ENCODE results near the gene HADHB. TPM values are rescaled to one million over a fixed set of nuclear protein-coding genes. Genes with fewer than 3 reads are reported as not detected.
"Not testable (repeated sequence)": the region's sequence is repeated elsewhere in the genome, so short reads cannot be mapped to it uniquely, and the experiment has no call there.

HADHB gene
- total RNA-seq, 1 donor from 2014 or later: 105 TPM

DNA sequence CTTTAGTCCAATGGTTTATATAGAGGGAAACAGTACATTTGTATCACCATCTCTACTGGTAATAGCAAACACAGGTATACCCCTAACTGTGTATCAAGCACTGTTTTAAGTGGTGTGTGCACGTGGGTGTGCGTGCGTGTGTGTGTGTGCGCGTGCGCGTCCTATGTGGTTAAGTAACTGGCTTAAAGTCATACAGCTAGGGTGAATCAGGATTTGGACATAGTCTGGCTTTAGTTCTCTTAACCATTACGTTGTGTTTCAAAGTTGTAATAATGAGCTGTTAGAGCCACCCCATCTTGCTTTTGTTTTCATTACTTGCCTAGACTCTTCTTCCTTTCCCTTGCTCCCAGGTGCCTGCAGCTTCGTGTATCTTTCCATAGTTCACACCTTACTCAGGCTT is 2.1 kb downstream of the HADHB start:
- no peak for DNase-seq (ENCODE audit: low read depth)
- no peak overlapping the region for H3K4me3 ChIP-seq (ENCODE audit: low read depth, low read length)
- TF ChIP-seq, protein P1, sequence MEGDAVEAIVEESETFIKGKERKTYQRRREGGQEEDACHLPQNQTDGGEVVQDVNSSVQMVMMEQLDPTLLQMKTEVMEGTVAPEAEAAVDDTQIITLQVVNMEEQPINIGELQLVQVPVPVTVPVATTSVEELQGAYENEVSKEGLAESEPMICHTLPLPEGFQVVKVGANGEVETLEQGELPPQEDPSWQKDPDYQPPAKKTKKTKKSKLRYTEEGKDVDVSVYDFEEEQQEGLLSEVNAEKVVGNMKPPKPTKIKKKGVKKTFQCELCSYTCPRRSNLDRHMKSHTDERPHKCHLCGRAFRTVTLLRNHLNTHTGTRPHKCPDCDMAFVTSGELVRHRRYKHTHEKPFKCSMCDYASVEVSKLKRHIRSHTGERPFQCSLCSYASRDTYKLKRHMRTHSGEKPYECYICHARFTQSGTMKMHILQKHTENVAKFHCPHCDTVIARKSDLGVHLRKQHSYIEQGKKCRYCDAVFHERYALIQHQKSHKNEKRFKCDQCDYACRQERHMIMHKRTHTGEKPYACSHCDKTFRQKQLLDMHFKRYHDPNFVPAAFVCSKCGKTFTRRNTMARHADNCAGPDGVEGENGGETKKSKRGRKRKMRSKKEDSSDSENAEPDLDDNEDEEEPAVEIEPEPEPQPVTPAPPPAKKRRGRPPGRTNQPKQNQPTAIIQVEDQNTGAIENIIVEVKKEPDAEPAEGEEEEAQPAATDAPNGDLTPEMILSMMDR (IDR thresholded peaks at IDR 0.05; ENCODE audit: insufficient read depth, low read length, severe bottlenecking): no peak
- no peaks in the 10 kb centered on the region for H3K27me3 ChIP-seq (ENCODE audit: control insufficient read depth, insufficient read depth, low read length)
- no peak for FAIRE-seq
- no peaks in the 10 kb centered on the region for H3K36me3 ChIP-seq (ENCODE audit: control insufficient read depth, insufficient read depth, low read length)

DNA sequence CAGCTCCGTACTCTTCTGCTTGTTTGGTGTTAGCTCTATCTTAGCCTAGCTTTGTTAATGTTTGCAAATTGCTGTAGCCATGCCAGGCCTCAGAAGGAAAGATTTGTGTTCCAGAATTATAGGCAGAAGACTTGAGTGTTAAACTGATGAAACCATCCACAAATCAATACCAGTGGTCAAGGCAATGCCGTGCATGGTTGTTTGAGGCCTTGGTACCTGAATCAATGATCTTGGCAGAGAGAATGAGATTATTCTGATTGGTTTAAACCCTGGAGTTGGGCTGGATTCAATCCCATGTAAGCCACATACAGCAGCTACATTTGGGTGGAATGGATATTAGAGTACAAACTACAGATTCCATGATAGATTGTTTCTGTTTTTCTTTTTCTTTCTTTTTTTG is 4.9 kb downstream of the HADHB start:
- TF ChIP-seq, protein P1 (IDR thresholded peaks at IDR 0.05; ENCODE audit: insufficient read depth, low read length, severe bottlenecking): no peak
- no peaks in the 10 kb centered on the region for H3K36me3 ChIP-seq (ENCODE audit: control insufficient read depth, insufficient read depth, low read length)
- FAIRE-seq (no peak), DNase-seq (ENCODE audit: low read depth) (no peak)
- no peak overlapping the region for H3K4me3 ChIP-seq (ENCODE audit: low read depth, low read length)
- no peaks in the 10 kb centered on the region for H3K27me3 ChIP-seq (ENCODE audit: control insufficient read depth, insufficient read depth, low read length)

DNA sequence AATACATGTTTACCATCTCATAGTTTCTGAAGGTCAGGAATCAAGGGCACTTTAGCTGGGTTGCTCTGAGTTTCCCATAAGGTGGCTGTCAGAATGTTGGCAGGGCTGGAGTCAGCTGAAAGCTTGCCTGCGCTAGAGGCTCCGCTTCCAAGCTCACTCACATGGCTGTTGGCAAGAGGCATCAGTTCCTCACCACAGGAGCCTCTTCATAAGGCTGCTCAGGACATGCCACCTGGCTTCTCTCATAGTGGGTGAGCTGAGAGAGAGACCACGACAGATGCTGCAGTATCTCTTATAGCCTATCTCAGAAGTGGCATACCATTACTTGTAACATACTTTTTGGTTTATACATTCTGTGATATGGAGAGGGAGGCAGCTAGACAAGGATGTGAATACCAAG is 7.2 kb downstream of the HADHB start:
- H3K36me3 ChIP-seq (ENCODE audit: control insufficient read depth, insufficient read depth, low read length): peaks cover 1% of the 10 kb centered on the region
- H3K4me3 ChIP-seq (ENCODE audit: low read depth, low read length): no peak overlapping the region
- no peaks in the 10 kb centered on the region for H3K27me3 ChIP-seq (ENCODE audit: control insufficient read depth, insufficient read depth, low read length)
- TF ChIP-seq, protein P1 (IDR thresholded peaks at IDR 0.05; ENCODE audit: insufficient read depth, low read length, severe bottlenecking): no peak
- no peak for DNase-seq (ENCODE audit: low read depth)
- FAIRE-seq: no peak

DNA sequence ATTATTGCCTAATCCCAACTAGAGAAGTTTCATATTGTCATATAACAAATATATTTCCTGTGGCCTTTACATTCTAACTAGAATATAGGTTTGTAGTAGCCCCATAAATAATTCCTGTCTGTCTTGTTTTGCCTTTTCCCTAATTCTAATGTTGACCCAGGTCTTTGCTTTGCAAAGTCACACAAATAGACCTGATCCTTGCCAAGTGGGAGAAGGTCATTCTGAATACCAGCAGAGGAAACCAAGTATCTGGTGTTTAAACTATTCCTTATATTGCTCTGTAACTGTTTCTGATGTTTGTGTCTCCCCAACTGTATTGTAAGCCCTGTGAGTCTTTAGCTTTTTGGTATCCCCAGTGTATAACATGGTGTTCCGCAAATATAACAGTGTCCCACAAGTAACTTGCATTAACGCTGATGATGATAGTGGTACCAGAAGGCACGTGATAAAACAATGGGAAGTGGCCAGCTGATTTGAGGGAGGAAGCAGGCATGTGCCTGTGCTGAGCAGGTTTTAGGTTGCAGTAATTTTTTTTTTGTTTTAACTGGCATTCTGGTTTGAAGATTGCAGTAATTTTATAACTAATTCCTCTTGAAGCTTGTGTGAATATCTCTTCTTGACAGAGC is 11.1 kb downstream of the HADHB start:
- DNase-seq (ENCODE audit: low read depth): no peak
- Histone ChIP-seq H3K4me3 (ENCODE audit: low read depth, low read length) (no peak overlapping the region), H3K36me3 (ENCODE audit: control insufficient read depth, insufficient read depth, low read length) (peaks cover 14% of the 10 kb centered on the region), H3K27me3 (ENCODE audit: control insufficient read depth, insufficient read depth, low read length) (no peaks in the 10 kb centered on the region)
- TF ChIP-seq, protein P1 (IDR thresholded peaks at IDR 0.05; ENCODE audit: insufficient read depth, low read length, severe bottlenecking): no peak
- FAIRE-seq: no peak

DNA sequence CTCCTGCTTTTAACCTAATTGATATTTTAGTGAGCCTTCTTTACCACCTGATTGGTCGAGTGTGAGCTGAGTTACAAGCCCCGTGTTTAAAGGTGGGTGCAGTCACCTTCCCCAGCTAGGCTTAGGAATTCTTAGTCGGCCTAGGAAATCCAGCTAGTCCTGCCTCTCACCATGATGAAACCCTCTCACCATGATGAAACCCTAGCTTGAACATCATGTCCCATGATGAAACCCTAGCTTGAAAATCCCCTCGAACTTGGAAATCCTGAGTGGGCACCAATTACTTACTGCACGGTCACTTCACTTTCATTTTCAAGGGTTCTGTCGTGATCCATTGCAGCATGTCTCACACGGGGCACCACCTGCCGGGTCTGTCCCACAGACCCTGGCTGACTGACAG is 14.1 kb downstream of the HADHB start:
- H3K27me3 ChIP-seq (ENCODE audit: control insufficient read depth, insufficient read depth, low read length); H3K4me3 ChIP-seq (ENCODE audit: low read depth, low read length); FAIRE-seq; DNase-seq (ENCODE audit: low read depth): not testable (repeated sequence)
- H3K36me3 ChIP-seq (ENCODE audit: control insufficient read depth, insufficient read depth, low read length): peaks cover 17% of the 10 kb centered on the region

DNA sequence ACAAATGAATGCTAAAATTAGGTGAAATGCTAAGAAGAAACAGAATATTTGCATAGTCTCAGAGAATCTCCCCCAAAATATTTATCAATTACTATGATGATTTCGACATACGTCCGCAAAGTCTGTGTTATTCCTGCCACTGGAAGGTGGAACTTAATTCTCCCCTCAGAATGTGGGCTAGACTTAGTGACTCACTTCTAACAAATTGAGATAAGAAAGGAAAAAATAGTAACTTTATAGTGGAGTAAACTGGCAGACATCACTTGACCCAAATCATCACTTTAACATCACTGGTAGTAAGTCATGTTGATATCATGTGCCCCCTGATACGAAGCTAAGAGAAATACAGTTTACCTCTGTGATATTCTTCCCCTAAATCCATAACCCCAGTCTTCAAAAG is 23.5 kb downstream of the HADHB start:
- peaks cover 2% of the 10 kb centered on the region for H3K36me3 ChIP-seq (ENCODE audit: control insufficient read depth, insufficient read depth, low read length)
- no peak for FAIRE-seq

DNA sequence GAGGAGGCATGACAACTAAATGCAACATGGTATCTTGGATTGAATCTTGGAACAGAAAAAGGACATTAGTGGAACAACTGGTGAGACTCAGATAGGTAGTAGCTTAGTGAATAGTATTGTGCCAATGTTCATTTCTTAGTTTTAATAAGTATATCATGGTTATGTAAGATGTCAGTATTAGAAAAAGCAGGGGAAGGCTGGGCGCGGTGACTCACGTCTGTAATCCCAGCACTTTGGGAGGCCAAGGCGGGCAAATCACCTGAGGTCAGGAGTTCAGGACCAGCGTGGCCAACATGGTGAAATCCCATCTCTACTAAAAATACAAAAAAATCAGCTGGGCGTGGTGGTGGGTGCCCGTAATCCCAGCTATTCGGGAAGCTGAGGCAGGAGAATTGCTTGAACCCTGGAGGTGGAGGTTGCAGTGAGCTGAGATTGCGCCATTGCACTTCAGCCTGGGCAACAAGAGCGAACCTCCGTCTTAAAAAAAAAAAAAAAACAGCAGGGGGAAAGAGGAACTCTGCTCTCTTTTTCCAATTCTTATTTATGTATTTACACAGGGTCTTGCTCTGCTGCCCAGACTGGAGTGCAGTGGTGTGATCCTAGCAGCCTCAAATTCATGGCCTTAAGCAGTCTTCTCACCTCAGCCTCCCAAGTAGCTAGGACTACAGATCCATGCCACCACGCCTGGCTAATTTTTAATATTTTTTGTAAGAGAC is 24.1 kb downstream of the HADHB start:
- not testable (repeated sequence) for DNase-seq (ENCODE audit: low read depth); FAIRE-seq; H3K27me3 ChIP-seq (ENCODE audit: control insufficient read depth, insufficient read depth, low read length); H3K4me3 ChIP-seq (ENCODE audit: low read depth, low read length); H3K36me3 ChIP-seq (ENCODE audit: control insufficient read depth, insufficient read depth, low read length)

More for the DNA sequence above, 23.5 kb downstream of the HADHB start:
- Histone ChIP-seq H3K4me3 (ENCODE audit: low read depth, low read length) (no peak overlapping the region), H3K27me3 (ENCODE audit: control insufficient read depth, insufficient read depth, low read length) (no peaks in the 10 kb centered on the region)
- TF ChIP-seq, protein P1 (IDR thresholded peaks at IDR 0.05; ENCODE audit: insufficient read depth, low read length, severe bottlenecking): no peak
- DNase-seq (ENCODE audit: low read depth): no peak
